NCI-H2196 treated with DMSO at 0.1 percent for 48 hours (cell line): ENCODE data around the gene RIPK3.

ENCODE experiments used
- DNase-seq: peaks from one replicate; lab custom pipeline; 2025; ENCODE audit not compliant: unreplicated experiment; lab: John Stamatoyannopoulos, UW

RIPK3 gene

DNA sequence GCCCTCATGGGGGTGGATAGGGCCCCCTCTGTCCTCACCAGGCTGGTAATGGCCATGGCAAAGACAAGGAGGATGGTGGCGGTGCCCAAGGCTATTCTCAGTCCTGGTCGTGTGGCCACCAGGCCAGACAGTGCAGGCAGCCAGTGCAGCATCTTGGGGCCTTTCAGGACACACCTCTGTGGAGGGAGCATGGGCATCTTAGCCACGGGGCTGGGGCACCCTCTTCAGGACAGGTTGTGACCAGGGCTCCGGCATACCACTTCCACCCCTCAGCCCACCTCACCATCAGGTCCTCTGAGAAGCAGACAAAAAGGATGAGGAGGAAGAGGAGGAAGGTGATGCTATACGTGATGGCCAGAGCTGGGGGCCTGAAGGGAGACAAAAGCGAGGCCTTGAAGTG lies 15.8 kb downstream of the RIPK3 start:
- DNase-seq, result no peak

DNA sequence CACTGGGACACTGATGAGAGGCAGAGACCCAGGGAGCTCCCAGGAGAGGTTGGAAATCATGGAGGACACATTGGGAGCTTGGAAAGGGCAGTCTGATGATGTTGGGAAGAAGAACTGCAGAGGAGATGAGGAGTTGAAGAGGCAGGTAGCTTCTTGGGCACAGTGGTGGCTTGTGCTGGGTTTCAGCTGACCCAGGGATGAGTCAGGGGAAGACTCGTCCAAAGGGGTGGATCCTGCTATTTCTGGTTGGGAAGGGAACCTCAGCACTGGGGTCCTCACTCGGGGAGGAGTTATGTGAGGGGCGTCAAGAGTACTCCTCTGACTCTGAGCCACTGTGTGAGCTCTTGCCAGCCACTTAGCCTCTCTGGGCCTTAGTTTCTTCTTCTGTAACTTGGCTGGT lies 16.4 kb downstream of the RIPK3 start:
- no peak for DNase-seq

DNA sequence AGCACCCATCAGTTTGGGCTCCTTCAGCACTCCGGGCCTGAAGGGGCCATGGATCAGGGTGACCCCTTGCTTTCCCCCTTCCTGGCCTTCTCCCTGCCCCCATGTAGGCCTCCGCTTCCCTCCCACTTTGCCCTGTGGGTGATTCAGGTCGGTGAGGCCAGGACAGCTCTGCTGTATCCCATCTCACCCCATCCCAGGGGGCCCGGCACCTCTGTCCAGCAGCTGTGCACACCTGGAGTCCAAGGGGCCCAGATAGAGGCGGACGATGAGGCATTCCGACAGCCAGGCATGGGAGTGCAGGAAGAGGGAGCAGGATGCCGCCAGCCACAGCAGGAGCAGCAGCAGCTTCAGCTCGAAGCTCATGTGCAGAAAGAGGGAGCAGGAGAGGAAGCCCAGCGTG lies 17.1 kb downstream of the RIPK3 start:
- DNase-seq, result no peak

DNA sequence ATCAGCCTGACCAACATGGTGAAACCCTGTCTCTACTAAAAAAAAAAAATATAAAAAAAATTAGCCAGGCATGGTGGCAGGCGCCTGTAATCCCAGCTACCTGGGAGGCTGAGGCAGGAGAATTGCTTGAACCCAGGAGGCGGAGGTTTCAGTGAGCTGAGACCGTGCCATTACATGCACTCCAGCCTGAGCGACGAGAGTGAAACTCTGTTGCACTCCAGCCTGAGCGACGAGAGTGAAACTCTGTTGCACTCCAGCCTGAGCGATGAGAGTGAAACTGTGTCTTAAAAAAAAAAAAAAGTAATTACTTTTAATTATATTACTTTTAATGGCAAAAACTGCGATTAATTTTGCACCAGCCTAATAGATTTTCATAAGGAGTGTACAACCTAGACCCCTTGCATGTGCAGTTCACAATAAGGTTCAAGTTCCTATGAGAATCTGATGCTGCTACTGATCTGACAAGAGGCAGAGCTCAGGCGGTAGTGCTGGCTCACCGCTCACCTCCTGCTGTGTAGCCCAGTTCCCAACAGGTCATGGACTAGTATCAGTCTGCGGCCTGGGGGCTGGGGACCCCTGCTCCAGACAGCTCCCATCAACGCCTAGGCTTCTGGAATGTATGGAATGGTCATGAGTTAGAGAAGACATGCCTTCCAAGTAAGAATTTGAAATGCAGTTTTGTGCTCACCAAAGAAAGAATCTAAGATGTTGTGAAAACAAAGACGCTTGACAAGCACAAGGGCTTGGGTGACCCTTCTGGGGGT lies 18.4 kb downstream of the RIPK3 start:
- DNase-seq, result no peak

DNA sequence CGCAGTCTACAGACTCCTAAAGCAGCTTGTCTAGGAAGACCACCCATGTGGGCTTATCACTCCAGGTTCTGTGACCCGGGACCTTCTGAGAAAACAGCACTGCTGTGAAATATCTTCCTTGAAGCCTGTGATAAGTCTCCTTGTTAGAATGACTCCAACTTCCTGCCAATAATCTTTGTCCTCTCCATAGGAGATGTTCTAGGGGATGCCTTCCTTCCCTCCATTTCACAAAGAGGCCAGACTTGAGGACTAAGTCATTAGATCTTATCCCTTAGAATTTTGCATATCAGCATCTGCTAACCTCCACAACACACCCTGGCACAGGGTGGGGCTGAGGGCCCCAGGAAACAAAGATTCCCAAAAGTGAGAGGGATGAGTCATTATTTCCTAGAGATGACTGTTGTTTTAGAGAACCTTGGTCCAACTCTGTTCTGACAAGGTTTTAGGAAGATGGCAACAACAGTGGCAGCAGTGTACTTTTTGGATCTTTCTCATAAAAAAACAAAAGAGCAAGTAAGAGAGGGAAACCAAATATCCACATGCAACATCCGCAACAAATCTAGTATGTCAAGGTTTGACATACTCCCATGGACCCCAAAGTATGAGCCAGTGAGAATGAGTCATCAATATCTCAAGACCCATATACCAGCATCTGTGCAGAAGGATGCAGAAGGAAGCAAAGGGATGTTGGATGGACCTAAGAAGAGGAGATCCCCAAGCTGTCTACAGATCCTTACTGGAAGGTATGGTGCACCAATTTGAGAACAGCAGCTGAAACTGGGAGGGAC lies 22.5 kb downstream of the RIPK3 start:
- no peak for DNase-seq

DNA sequence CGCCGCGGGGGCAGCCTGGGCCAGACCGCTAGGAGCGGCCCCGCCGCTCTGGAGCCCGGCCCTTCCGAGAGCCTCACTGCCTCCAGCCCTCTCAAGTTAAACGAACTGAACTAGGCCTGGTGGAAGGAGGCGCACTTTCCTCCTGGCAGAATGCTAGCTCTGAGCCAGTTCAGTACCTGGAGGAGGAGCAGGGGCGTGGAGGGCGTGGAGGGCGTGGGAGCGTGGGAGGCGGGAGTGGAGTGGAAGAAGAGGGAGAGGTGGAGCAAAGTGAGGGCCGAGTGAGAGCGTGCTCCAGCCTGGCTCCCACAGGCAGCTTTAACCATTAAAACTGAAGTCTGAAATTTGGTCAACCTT lies 23.2 kb downstream of the RIPK3 start:
- no peak for DNase-seq

DNA sequence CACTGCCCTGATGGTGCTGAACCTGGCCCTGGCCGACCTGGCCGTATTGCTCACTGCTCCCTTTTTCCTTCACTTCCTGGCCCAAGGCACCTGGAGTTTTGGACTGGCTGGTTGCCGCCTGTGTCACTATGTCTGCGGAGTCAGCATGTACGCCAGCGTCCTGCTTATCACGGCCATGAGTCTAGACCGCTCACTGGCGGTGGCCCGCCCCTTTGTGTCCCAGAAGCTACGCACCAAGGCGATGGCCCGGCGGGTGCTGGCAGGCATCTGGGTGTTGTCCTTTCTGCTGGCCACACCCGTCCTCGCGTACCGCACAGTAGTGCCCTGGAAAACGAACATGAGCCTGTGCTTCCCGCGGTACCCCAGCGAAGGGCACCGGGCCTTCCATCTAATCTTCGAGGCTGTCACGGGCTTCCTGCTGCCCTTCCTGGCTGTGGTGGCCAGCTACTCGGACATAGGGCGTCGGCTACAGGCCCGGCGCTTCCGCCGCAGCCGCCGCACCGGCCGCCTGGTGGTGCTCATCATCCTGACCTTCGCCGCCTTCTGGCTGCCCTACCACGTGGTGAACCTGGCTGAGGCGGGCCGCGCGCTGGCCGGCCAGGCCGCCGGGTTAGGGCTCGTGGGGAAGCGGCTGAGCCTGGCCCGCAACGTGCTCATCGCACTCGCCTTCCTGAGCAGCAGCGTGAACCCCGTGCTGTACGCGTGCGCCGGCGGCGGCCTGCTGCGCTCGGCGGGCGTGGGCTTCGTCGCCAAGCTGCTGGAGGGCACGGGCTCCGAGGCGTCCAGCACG lies 23.8 kb downstream of the RIPK3 start:
- DNase-seq, result no peak

DNA sequence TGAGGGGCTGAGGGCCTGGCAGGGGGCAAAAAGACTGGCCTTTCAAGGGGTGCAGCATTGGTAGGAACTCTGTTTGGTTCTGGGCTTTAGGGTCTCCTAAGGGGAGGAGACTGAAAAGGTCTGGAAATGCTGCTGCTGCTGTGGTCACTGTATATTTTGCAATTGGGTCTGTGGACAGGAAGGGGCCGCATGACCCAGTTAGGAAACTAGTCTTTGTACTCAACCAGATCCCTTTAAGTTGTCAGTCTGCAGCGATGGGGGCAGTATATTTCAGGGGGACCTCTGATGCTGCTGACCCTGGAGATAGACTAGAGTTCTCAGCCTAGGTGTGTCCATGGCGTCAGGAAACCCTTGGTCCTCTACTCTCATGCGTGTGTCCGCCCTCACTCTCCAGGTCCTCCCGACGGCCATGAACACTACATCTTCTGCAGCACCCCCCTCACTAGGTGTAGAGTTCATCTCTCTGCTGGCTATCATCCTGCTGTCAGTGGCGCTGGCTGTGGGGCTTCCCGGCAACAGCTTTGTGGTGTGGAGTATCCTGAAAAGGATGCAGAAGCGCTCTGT lies 24.5 kb downstream of the RIPK3 start:
- no peak for DNase-seq

DNA sequence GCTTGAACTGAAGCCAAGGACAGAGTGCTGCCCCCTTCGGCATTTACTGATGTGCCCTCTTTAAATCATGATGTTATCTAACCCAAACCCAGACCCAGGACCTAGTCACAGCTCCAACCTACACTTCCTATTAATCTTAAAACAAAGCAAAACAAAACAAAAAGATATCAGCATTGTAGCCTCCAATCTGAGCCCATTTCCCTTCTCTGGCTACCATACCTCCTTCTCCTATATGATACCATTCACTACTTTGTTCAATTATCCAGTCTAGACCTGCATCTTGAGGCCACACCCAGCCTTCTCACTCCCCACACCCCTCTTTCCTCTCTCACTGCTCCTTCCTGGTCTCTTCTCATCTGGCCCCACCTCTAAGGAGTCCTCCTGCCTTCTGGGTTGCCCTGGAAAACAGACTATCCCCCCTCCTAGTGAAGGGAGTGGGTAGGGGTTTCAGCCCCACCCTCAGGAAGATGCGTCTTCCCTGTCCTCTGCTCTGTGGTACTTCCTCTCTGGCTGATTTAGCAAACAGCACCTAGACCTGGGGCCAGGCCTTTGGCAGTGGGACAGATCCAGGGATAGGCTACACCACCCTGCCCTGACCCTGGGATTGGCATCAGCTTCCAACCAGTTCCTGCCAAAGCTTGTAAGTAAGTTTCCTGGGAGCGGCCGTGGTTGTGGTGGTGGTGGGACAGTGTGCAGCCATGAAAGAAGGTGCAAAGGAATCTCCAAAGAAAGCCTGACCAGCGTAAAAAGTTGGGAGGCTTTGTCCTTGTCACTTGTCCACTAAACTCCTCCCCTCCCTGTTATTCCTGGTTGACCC lies 25.2 kb downstream of the RIPK3 start:
- no peak for DNase-seq

DNA sequence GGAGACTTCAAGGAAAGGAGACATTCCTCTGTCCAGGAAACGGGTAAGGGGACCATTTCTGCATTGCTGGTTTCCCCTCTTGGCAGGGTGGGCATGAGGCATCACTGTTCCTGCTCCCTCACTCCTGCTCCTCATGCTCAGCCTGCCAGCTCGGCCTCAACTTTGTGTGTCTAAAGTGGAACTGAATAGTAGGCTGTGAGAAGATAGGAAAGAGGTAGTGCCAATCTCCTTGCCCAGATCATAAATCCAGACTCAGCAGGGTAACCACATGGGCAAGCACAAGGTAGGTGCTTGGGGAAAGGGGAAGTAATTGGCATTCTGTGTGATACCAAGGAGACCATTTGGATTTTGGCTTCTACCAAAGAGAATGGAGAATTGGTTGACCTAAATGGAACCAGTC lies 25.9 kb downstream of the RIPK3 start:
- DNase-seq, result no peak

DNA sequence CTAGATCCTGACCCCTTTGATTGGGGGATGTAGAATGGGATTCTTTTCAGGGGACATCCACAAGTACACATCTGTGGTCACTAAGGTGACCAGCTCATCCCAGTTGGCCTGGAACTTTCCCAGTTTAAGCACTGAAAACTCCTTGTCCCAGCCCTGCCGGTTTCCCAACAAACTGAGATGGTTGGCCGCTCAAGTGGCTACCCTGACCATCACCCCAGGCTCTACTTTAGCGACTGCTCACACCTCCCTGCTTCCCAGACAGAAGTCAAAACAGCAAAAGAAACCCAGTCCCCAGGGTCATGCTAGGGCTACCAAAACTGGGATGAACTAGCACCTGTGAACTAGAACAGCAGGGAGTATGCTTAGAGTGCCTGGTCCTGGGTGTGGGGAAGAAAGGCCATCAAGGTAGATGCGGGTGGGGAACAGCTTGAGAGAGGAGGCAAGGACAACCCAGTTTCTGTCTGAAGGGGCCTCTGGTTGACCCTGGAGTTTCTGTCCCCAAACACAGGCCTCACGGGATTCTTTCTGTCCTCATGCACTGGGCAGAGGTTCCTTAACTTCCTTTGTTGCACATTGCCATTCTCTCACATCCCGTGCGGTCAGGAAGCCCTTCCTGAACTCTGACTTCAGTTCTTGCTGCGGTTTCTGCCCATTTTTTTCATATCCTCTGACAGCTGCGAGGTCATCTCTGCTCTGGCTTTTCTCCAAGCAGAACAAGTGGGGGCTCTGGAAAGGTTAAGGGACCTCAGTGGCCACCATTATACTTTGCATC lies 26.9 kb downstream of the RIPK3 start:
- no peak for DNase-seq

DNA sequence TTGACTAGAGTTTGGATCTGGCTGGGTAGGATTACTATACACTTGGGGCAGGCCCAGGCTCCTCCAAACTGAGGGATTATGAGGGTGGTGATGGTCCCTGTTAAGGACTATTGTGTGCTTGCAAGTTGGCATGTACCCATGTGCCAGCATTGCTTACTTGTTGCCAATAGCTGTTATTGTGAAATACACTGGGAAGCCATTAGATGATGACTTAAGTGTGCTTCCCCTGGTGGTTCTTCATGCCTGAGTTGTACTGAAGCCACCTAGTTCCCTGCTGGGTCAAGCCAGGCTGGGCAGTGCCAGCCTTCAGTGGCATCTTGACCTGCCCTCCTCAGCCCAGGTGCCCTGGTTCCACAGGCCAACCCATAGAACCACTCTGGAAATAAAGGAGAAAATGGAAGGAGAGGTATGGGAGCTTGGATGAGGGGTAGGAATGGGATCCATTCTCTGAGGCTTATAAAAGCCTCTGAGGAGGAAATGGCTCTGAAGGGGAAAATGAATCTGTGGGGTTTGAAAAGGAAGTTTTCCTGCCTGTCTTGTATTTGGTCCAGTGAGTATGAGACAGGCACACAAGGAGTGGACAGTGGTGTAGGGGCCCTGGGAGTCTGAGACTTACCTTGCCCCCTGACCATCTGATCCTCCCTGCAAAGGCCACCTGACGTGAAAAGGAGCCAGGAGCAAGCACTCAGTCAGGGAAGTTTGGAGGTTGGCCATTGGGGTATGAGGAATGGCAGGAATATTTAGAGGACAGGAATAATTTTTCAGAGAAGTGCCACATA lies 27.8 kb downstream of the RIPK3 start:
- DNase-seq, result no peak

DNA sequence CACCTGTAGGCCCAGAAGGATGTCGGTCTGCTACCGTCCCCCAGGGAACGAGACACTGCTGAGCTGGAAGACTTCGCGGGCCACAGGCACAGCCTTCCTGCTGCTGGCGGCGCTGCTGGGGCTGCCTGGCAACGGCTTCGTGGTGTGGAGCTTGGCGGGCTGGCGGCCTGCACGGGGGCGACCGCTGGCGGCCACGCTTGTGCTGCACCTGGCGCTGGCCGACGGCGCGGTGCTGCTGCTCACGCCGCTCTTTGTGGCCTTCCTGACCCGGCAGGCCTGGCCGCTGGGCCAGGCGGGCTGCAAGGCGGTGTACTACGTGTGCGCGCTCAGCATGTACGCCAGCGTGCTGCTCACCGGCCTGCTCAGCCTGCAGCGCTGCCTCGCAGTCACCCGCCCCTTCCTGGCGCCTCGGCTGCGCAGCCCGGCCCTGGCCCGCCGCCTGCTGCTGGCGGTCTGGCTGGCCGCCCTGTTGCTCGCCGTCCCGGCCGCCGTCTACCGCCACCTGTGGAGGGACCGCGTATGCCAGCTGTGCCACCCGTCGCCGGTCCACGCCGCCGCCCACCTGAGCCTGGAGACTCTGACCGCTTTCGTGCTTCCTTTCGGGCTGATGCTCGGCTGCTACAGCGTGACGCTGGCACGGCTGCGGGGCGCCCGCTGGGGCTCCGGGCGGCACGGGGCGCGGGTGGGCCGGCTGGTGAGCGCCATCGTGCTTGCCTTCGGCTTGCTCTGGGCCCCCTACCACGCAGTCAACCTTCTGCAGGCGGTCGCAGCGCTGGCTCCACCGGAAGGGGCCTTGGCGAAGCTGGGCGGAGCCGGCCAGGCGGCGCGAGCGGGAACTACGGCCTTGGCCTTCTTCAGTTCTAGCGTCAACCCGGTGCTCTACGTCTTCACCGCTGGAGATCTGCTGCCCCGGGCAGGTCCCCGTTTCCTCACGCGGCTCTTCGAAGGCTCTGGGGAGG lies 28.9 kb downstream of the RIPK3 start, which contains the start of gene LTB4R:
TSS of gene LTB4R (plus strand) at position 857 of the 959 bp plus-strand sequence. CDS start 4,150 bp downstream, outside the sequence.
- peak; percentile 89 for DNase-seq

DNA sequence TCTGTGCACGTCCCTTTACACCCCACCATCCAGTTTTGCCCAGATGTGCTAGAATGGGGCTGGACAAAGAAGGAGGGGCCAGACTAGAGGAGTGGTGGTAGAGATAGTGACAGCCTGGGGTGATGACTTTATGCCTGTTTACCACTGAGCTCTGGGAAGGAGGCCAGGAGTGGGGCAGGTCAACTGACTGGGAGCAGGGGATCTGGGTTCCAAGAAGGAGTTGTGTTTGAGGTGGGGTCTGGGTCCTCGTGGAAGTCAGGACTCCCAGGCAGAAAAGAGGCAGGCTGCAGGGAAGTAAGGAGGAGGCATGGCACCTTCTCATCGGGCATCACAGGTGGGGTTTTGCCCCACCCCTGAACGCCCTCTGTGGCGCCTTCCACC lies 29.5 kb downstream of the RIPK3 start:
- DNase-seq, result no peak

DNA sequence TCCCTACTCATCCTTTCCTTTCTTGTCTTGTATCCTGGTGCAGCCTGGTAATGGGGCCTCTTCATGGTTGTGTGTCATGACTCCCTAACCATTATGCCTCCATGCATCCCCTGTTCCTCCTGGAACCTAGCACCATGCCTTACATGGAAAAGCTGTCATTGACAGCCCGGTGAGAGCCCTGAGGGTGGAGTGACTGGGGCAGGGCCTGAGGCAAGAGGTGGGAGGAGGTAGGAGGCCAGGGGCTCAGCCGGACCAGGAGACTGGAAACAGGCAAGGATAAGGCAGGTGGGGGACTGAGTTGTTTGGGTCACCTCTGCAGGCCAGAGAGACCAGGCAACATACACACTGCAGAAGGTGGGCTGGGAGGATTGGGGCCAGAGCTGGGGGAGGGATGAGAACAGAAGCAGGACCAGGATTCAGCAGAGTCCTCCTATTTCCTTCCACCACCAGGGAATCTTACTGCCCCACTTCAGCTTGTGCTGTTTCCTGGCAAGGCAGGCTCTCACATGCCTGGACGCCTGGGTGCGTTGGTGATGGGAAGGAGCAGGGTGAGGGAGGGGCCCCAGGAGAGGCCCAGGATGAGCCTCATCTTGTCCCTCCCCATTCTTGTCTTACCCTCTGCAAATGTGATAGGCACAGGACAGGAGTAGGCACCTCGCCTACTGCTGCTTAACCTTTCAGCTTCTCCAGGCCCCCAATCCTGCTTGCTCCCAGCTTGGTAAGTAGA lies 30.1 kb downstream of the RIPK3 start, which contains the start of gene LTB4R2:
TSS of gene LTB4R2 (plus strand) at position 603 of the 727 bp plus-strand sequence. CDS start 525 bp downstream, outside the sequence.
- DNase-seq, result no peak

DNA sequence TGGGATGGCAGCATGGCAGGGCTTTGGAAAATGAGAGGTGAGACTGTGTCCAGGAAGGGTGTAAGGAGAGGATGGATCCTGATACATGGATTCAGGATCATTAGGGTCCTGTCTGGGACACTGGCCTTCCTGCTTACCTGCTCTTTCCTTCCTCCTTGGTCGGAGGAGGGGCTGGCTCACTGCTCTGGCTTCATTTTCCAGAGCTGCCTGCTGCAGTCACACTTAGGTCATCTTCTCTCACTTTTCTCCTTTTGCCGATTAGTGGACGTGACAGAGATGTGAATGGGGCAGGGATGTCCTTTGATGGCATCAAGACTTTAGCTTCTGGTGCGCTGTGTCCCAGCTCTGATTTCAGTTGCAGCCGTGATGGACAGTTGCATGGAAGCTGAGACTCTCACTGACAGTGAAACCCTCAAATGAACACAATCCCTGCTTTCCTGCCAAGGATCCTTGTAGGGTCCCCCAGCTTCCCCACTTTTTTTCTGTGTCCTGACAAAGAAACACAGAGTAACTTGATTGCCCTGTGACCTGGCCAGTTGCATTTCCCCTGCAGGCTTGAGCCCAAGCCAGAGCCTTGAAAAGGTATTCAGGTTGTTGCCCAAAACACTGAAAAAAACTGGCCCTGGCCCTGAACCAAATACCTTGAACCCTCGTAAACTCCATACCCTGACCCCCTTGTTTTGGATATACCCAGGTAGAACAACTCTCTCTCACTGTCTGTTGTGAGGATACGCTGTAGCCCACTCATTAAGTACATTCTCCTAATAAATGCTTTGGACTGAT lies 31.3 kb downstream of the RIPK3 start:
- no peak for DNase-seq
